GM12891 (cell line): Measurements from ENCODE around the gene NPHP1.
"Not testable (repeated sequence)": the region's sequence is repeated elsewhere in the genome, so short reads cannot be mapped to it uniquely, and the experiment has no call there.

Experiments used
- PAX5 ChIP-seq: IDR thresholded peaks from 2 replicates; pipeline ENCODE4 v1.6.1; 2011; ENCODE audit warnings: low read length, moderate library complexity, mild to moderate bottlenecking; ENCODE audit not compliant: insufficient read depth, severe bottlenecking
- POLR2A ChIP-seq: IDR thresholded peaks from 2 replicates; pipeline ENCODE4 v1.6.1; 2011; ENCODE audit warnings: low read depth, low read length, control low read depth
- POLR2AphosphoS5 ChIP-seq: IDR thresholded peaks from 2 replicates; pipeline ENCODE4 v1.6.1; 2011; ENCODE audit warnings: low read depth, low read length, control low read depth
- POU2F2 ChIP-seq: IDR thresholded peaks from 2 replicates; pipeline ENCODE4 v1.6.1; 2011; ENCODE audit warnings: low read depth, mild to moderate bottlenecking, control low read depth, low read length, moderate library complexity
- SPI1 ChIP-seq: IDR thresholded peaks from 2 replicates; pipeline ENCODE4 v1.6.1; 2011; ENCODE audit warnings: low read depth, low read length, control low read depth
- TAF1 ChIP-seq: IDR thresholded peaks from 2 replicates; pipeline ENCODE4 v1.6.1; 2011; ENCODE audit warnings: low read depth, low read length, control low read depth

DNA sequence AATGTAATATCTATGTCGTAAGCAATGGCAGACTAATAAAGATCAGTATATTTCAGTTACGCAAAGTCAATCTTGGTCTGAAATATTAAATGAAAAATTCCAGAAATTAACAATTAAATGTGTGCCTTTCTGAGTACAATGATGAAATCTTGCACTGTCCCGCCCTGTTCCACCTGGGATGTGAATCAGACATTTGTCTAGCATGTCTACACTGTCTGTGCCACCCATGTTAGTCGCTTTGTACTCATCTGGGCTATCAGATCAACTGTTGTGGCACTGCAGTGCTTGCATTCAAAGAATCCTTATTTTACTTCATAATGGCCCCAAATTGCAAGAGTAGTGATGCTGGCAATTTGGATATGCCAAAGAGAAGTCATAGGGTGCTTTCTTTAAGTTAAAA is 114.6 kb downstream of the NPHP1 start:
- TF ChIP-seq POLR2A, TAF1, POU2F2, POLR2AphosphoS5, SPI1, PAX5: not testable (repeated sequence)
